ENCODE measurements around the gene JPT1. TPM values are rescaled to one million over a fixed set of nuclear protein-coding genes. Genes with fewer than 3 reads are reported as not detected.
A peak's percentile ranks its signal among the peaks of the same experiment; 100 is the strongest.
"Not testable (repeated sequence)": the region's sequence is repeated elsewhere in the genome, so short reads cannot be mapped to it uniquely, and the experiment has no call there.

Gene JPT1
- total and polyA plus RNA-seq, 7 experiments from 2014 or later, result 12.3 to 227 (median 42.7) TPM

- ATAC-seq, result no peak
- no peak overlapping the region for H3K27ac ChIP-seq (ENCODE audit: low read depth, low read length)
Measured at GRCh38 chr17:75178453-75178852, 24.1 kb upstream of the JPT1 start.

GRCh38 chr17:75176625-75177024 is 22.3 kb upstream of the JPT1 start:
- intact Hi-C loops (cut with micrococcal nuclease), result no loop called here
- H3K4me3 ChIP-seq (ENCODE audit: low read length), result no peak overlapping the region
- ATAC-seq, result no peak
- no peaks in the 10 kb centered on the region for H3K27me3 ChIP-seq (ENCODE audit: control insufficient read depth in 2 of 2, insufficient read depth in 2 of 2, low read length in 2 of 2)
- Mint-ChIP-seq H3K9me3 (no peaks in the 10 kb centered on the region), H3K27ac (peak overlapping the region in 2 of 9 donors; percentile 12 to 76), H3K27me3 (no peaks in the 10 kb centered on the region), H3K4me1 (peaks cover 8 to 51% (median 42%) of the 10 kb centered on the region in 7 donors), H3K4me3 (no peak overlapping the region), H3K36me3 (peaks cover 4 to 26% (median 20%) of the 10 kb centered on the region in 5 donors)
- H3K27ac ChIP-seq (ENCODE audit: low read depth, low read length), result no peak overlapping the region
- H3K9me3 ChIP-seq (ENCODE audit: control insufficient read depth in 2 of 3, low read length in 3 of 3), result no peaks in the 10 kb centered on the region
- no peak for DNase-seq
- H3K4me1 ChIP-seq (ENCODE audit: control insufficient read depth in 2 of 2, insufficient read depth in 2 of 2, low read length in 2 of 2), result peaks cover 13 to 17% of the 10 kb centered on the region in 2 donors
- peaks cover 6 to 71% (median 7%) of the 10 kb centered on the region in 3 experiments for H3K36me3 ChIP-seq (ENCODE audit: control insufficient read depth in 2 of 3, insufficient read depth in 3 of 3, low read length in 3 of 3)
- CTCF ChIA-PET, result interaction anchor here (0.9 to 1.1 kb wide), 2 partner anchors 62 to 66 kb away, joined by 3 read pairs; no protein-coding TSS in a partner anchor
- POLR2A ChIA-PET, result interaction anchor here (0.9 to 2.9 kb wide), 6 partner anchors 12 to 109 kb away, joined by 3 to 10 read pairs (median 3); partner anchors contain the start of genes ARMC7 and MIF4GD

More at GRCh38 chr17:75178453-75178852, 24.1 kb upstream of the JPT1 start:
- peak overlapping the region in 1 of 9 donors; percentile 5 for H3K27ac Mint-ChIP-seq
- H3K9me3 ChIP-seq (ENCODE audit: control insufficient read depth in 2 of 3, low read length in 3 of 3), result no peaks in the 10 kb centered on the region
- CTCF ChIA-PET, result interaction anchor here (0.7 kb wide), 1 partner anchor 115 kb away, joined by 5 read pairs; no protein-coding TSS in a partner anchor
- no peaks in the 10 kb centered on the region for H3K27me3 Mint-ChIP-seq
- peaks cover 0 to 23% (median 11%) of the 10 kb centered on the region in 5 donors for H3K36me3 Mint-ChIP-seq
- no peaks in the 10 kb centered on the region for H3K9me3 Mint-ChIP-seq
- H3K4me3 Mint-ChIP-seq, result no peak overlapping the region
- intact Hi-C loops (cut with micrococcal nuclease), result no loop called here
- no peaks in the 10 kb centered on the region for H3K27me3 ChIP-seq (ENCODE audit: control insufficient read depth in 2 of 2, insufficient read depth in 2 of 2, low read length in 2 of 2)
- H3K36me3 ChIP-seq (ENCODE audit: control insufficient read depth in 2 of 3, insufficient read depth in 3 of 3, low read length in 3 of 3), result peaks cover 3 to 68% (median 7%) of the 10 kb centered on the region in 3 experiments
- POLR2A ChIA-PET, result no interaction called here
- peaks cover 14 to 19% of the 10 kb centered on the region in 2 donors for H3K4me1 ChIP-seq (ENCODE audit: control insufficient read depth in 2 of 2, insufficient read depth in 2 of 2, low read length in 2 of 2)
- DNase-seq, result no peak
- peaks cover 10 to 48% (median 34%) of the 10 kb centered on the region in 7 donors for H3K4me1 Mint-ChIP-seq
- H3K4me3 ChIP-seq (ENCODE audit: low read length), result no peak overlapping the region

- ChIA-PET POLR2A (interaction anchor here (0.6 to 2.9 kb wide), 3 partner anchors 61 to 141 kb away, joined by 3 to 10 read pairs (median 3); no protein-coding TSS in a partner anchor), CTCF (interaction anchor here (10.3 kb wide), 1 partner anchor 60 kb away, joined by 102 read pairs; no protein-coding TSS in a partner anchor)
- peaks cover 4 to 21% (median 18%) of the 10 kb centered on the region in 5 donors for H3K36me3 Mint-ChIP-seq
Measured at GRCh38 chr17:75174996-75175395, 20.7 kb upstream of the JPT1 start.

GRCh38 chr17:75173526-75173925 is 19.2 kb upstream of the JPT1 start:
- Mint-ChIP-seq H3K27me3 (no peaks in the 10 kb centered on the region), H3K4me3 (no peak overlapping the region), H3K4me1 (peaks cover 0 to 24% (median 23%) of the 10 kb centered on the region in 7 donors), H3K9me3 (no peaks in the 10 kb centered on the region), H3K27ac (peak overlapping the region in 3 of 9 donors; percentile 16 to 51 (median 31)), H3K36me3 (peaks cover 4 to 21% (median 16%) of the 10 kb centered on the region in 5 donors)
- no peak overlapping the region for H3K27ac ChIP-seq (ENCODE audit: low read depth, low read length)
- ATAC-seq (no peak), DNase-seq (no peak)
- CTCF ChIA-PET, result interaction anchor here (0.6 to 10.3 kb wide), 7 partner anchors 28 to 214 kb away, joined by 3 to 102 read pairs (median 3); no protein-coding TSS in a partner anchor
- peaks cover 6 to 61% (median 7%) of the 10 kb centered on the region in 3 experiments for H3K36me3 ChIP-seq (ENCODE audit: control insufficient read depth in 2 of 3, insufficient read depth in 3 of 3, low read length in 3 of 3)
- intact Hi-C loops (cut with micrococcal nuclease), result loop anchor here in 1 of 2 donors (5.0 kb wide), 1 partner anchor 41 kb away; the partner anchor contains the start of gene NT5C
- peaks cover 0 to 3% of the 10 kb centered on the region in 2 donors for H3K4me1 ChIP-seq (ENCODE audit: control insufficient read depth in 2 of 2, insufficient read depth in 2 of 2, low read length in 2 of 2)
- POLR2A ChIA-PET, result interaction anchor here (0.6 to 1.3 kb wide), 7 partner anchors 9 to 113 kb away, joined by 3 to 5 read pairs (median 3); partner anchors contain the start of genes JPT1, NT5C and SUMO2
- H3K9me3 ChIP-seq (ENCODE audit: control insufficient read depth in 2 of 3, low read length in 3 of 3), result no peaks in the 10 kb centered on the region
- H3K4me3 ChIP-seq (ENCODE audit: low read length), result no peak overlapping the region
- no peaks in the 10 kb centered on the region for H3K27me3 ChIP-seq (ENCODE audit: control insufficient read depth in 2 of 2, insufficient read depth in 2 of 2, low read length in 2 of 2)

More at GRCh38 chr17:75174996-75175395, 20.7 kb upstream of the JPT1 start:
- Histone ChIP-seq H3K9me3 (ENCODE audit: control insufficient read depth in 2 of 3, low read length in 3 of 3) (no peaks in the 10 kb centered on the region), H3K27ac (ENCODE audit: low read depth, low read length) (no peak overlapping the region), H3K36me3 (ENCODE audit: control insufficient read depth in 2 of 3, insufficient read depth in 3 of 3, low read length in 3 of 3) (peaks cover 6 to 70% (median 7%) of the 10 kb centered on the region in 3 experiments), H3K4me3 (ENCODE audit: low read length) (no peak overlapping the region), H3K4me1 (ENCODE audit: control insufficient read depth in 2 of 2, insufficient read depth in 2 of 2, low read length in 2 of 2) (peaks cover 3 to 8% of the 10 kb centered on the region in 2 donors), H3K27me3 (ENCODE audit: control insufficient read depth in 2 of 2, insufficient read depth in 2 of 2, low read length in 2 of 2) (no peaks in the 10 kb centered on the region)
- no peak for DNase-seq
- intact Hi-C loops (cut with micrococcal nuclease), result loop anchor here in 1 of 2 donors (5.0 kb wide), 1 partner anchor 43 kb away; the partner anchor contains the start of gene NT5C
- no peak for ATAC-seq
- Mint-ChIP-seq H3K27me3 (no peaks in the 10 kb centered on the region), H3K27ac (peak overlapping the region in 1 of 9 donors; percentile 61), H3K4me1 (peaks cover 0 to 39% (median 32%) of the 10 kb centered on the region in 7 donors), H3K4me3 (no peak overlapping the region), H3K9me3 (no peaks in the 10 kb centered on the region)

GRCh38 chr17:75168998-75169397 is 14.7 kb upstream of the JPT1 start:
- Histone ChIP-seq H3K36me3 (ENCODE audit: control insufficient read depth in 2 of 3, insufficient read depth in 3 of 3, low read length in 3 of 3) (peaks cover 0 to 42% (median 6%) of the 10 kb centered on the region in 3 experiments), H3K4me3 (ENCODE audit: low read length) (no peak overlapping the region), H3K27me3 (ENCODE audit: control insufficient read depth in 2 of 2, insufficient read depth in 2 of 2, low read length in 2 of 2) (no peaks in the 10 kb centered on the region), H3K9me3 (ENCODE audit: control insufficient read depth in 2 of 3, low read length in 3 of 3) (no peaks in the 10 kb centered on the region), H3K27ac (ENCODE audit: low read depth, low read length) (no peak overlapping the region), H3K4me1 (ENCODE audit: control insufficient read depth in 2 of 2, insufficient read depth in 2 of 2, low read length in 2 of 2) (peaks cover 0 to 3% of the 10 kb centered on the region in 2 donors)
- Mint-ChIP-seq H3K36me3 (peaks cover 4 to 23% (median 11%) of the 10 kb centered on the region in 5 donors), H3K9me3 (no peaks in the 10 kb centered on the region), H3K27me3 (no peaks in the 10 kb centered on the region), H3K4me1 (peaks cover 0 to 18% (median 15%) of the 10 kb centered on the region in 7 donors), H3K4me3 (no peak overlapping the region), H3K27ac (peak overlapping the region in 1 of 9 donors; percentile 54)
- ChIA-PET CTCF (interaction anchor here (0.6 to 10.3 kb wide), 4 partner anchors 31 to 573 kb away, joined by 3 to 102 read pairs (median 4); no protein-coding TSS in a partner anchor), POLR2A (interaction anchor here (0.6 to 2.1 kb wide), 9 partner anchors 8 to 119 kb away, joined by 3 to 9 read pairs (median 3); partner anchors contain the start of gene SUMO2)
- intact Hi-C loops (cut with micrococcal nuclease), result no loop called here
- ATAC-seq (no peak), DNase-seq (no peak)

GRCh38 chr17:75164606-75165005 is 10.3 kb upstream of the JPT1 start:
- H3K4me1 ChIP-seq (ENCODE audit: control insufficient read depth in 2 of 2, insufficient read depth in 2 of 2, low read length in 2 of 2); H3K27ac ChIP-seq (ENCODE audit: low read depth, low read length); ATAC-seq; H3K9me3 Mint-ChIP-seq; H3K27me3 Mint-ChIP-seq; H3K4me1 Mint-ChIP-seq; DNase-seq; H3K27me3 ChIP-seq (ENCODE audit: control insufficient read depth in 2 of 2, insufficient read depth in 2 of 2, low read length in 2 of 2); H3K9me3 ChIP-seq (ENCODE audit: control insufficient read depth in 2 of 3, low read length in 3 of 3); CTCF ChIA-PET; H3K4me3 ChIP-seq (ENCODE audit: low read length); H3K4me3 Mint-ChIP-seq: not testable (repeated sequence)
- POLR2A ChIA-PET, result interaction anchor here (1.0 kb wide), 1 partner anchor 11 kb away, joined by 3 read pairs; no protein-coding TSS in a partner anchor
- Mint-ChIP-seq H3K36me3 (peaks cover 0 to 11% (median 0%) of the 10 kb centered on the region in 5 donors), H3K27ac (peak overlapping the region in 3 of 9 donors; percentile 10 to 40 (median 25))
- H3K36me3 ChIP-seq (ENCODE audit: control insufficient read depth in 2 of 3, insufficient read depth in 3 of 3, low read length in 3 of 3), result peaks cover 0 to 29% (median 0%) of the 10 kb centered on the region in 3 experiments
- intact Hi-C loops (cut with micrococcal nuclease), result loop anchor here in 1 of 2 donors (1.0 kb wide), 1 partner anchor 10 kb away; the partner anchor contains the start of gene JPT1
